Umbilical cord (tissue), 2 donors: ENCODE measurements around the gene LMAN1L. TPM values are rescaled to one million over a fixed set of nuclear protein-coding genes. Genes with fewer than 3 reads are reported as not detected.
A peak's percentile ranks its signal among the peaks of the same experiment; 100 is the strongest.

ENCODE experiments used
- DNase-seq: peaks from one replicate; pipeline ENCODE4 v3.0.0-alpha.2; 2015; ENCODE audit warnings: low spot score
- total RNA-seq: library from RNA; depleted of rRNA; stranded (reverse); fragments of >200 nt; gene quantifications from one replicate; pipeline ENCODE4 v1.2.3, GENCODE V29; 2014; ENCODE audit warnings: low replicate concordance; ENCODE audit not compliant: insufficient read depth

The LMAN1L gene
- total RNA-seq, 1 donor from 2014 or later, result 1.2 TPM

GRCh38 chr15:74856537-74856936 is 43.9 kb downstream of the LMAN1L start:
- no peak for DNase-seq

GRCh38 chr15:74857082-74857655 is 44.5 kb downstream of the LMAN1L start:
- DNase-seq, result no peak

- DNase-seq, result no peak
Measured at GRCh38 chr15:74857671-74858368, 45.2 kb downstream of the LMAN1L start.

- no peak for DNase-seq
Measured at GRCh38 chr15:74858369-74858740, 45.7 kb downstream of the LMAN1L start.

GRCh38 chr15:74863239-74864056 is 50.8 kb downstream of the LMAN1L start:
- no peak for DNase-seq

GRCh38 chr15:74864296-74864695 is 51.7 kb downstream of the LMAN1L start:
- no peak for DNase-seq

GRCh38 chr15:74865316-74865715 is 52.7 kb downstream of the LMAN1L start:
- DNase-seq, result no peak

GRCh38 chr15:74866090-74866489 is 53.5 kb downstream of the LMAN1L start:
- DNase-seq, result no peak

- DNase-seq, result no peak
Measured at GRCh38 chr15:74867466-74868038, 54.9 kb downstream of the LMAN1L start.

- peak; percentile 43 for DNase-seq
Measured at GRCh38 chr15:74868059-74868458, 55.4 kb downstream of the LMAN1L start.

- DNase-seq, result no peak
Measured at GRCh38 chr15:74869372-74869725, 56.7 kb downstream of the LMAN1L start.

GRCh38 chr15:74869726-74870407 is 57.2 kb downstream of the LMAN1L start:
- peak; percentile 85 for DNase-seq

GRCh38 chr15:74870436-74871215 is 58.0 kb downstream of the LMAN1L start:
- peak; percentile 43 for DNase-seq

- DNase-seq, result no peak
Measured at GRCh38 chr15:74872702-74873035, 60.0 kb downstream of the LMAN1L start.

GRCh38 chr15:74873036-74873755 is 60.6 kb downstream of the LMAN1L start, which contains the start of gene SCAMP2:
TSS of gene SCAMP2 (minus strand) at chr15:74873365. CDS start at chr15:74873255, 110 bp downstream.
- peak; percentile 99 for DNase-seq

- no peak for DNase-seq
Measured at GRCh38 chr15:74873756-74874424, 61.3 kb downstream of the LMAN1L start.
